SW480 (cell line): ENCODE data around the gene ADAM23.
A peak's percentile ranks its signal among the peaks of the same experiment; 100 is the strongest.
"Not testable (repeated sequence)": the region's sequence is repeated elsewhere in the genome, so short reads cannot be mapped to it uniquely, and the experiment has no call there.

Experiments used
- DNase-seq: peaks from one replicate; pipeline ENCODE4 v3.0.0-alpha.2; 2016; ENCODE audit warnings: low spot score

The ADAM23 gene, protein sequence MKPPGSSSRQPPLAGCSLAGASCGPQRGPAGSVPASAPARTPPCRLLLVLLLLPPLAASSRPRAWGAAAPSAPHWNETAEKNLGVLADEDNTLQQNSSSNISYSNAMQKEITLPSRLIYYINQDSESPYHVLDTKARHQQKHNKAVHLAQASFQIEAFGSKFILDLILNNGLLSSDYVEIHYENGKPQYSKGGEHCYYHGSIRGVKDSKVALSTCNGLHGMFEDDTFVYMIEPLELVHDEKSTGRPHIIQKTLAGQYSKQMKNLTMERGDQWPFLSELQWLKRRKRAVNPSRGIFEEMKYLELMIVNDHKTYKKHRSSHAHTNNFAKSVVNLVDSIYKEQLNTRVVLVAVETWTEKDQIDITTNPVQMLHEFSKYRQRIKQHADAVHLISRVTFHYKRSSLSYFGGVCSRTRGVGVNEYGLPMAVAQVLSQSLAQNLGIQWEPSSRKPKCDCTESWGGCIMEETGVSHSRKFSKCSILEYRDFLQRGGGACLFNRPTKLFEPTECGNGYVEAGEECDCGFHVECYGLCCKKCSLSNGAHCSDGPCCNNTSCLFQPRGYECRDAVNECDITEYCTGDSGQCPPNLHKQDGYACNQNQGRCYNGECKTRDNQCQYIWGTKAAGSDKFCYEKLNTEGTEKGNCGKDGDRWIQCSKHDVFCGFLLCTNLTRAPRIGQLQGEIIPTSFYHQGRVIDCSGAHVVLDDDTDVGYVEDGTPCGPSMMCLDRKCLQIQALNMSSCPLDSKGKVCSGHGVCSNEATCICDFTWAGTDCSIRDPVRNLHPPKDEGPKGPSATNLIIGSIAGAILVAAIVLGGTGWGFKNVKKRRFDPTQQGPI

DNA sequence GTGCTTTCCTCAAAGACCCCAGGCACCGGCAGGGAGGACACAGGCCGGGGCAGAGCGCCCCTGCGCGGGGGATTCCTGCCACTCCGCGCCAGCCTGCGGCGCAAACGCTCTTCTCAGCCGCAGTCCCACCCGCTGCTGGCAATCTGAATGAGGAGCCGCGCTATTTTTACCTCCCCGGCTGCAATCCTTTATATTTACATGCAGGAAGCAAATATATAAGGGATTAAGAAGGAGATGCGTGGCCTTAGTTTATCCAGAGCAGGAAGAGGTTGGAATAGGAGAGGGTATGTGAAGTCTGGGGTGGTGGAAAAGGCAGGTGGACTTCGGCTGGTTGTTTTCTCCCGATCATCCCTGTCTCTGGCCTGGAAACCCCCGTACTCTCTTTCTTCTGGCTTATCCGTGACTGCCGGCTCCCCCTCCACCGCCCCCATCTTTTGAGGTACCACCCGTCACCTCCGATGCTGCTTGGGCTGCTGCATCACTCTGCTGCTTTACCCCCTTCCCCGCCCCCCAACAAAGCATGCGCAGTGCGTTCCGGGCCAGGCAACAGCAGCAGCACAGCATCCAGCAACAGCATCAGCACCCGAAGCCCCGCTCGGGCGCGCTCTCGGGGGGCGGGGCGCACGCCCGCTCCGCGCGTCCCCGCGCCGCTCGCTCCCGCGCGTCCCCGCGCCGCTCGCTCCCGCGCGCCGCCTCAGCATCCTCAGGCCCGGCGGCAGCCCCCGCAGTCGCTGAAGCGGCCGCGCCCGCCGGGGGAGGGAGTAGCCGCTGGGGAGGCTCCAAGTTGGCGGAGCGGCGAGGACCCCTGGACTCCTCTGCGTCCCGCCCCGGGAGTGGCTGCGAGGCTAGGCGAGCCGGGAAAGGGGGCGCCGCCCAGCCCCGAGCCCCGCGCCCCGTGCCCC is at the start of gene ADAM23:
Gene ADAM23 (plus strand): TSS at position 700 of the 902 bp plus-strand sequence. CDS start 335 bp downstream, outside the sequence.
- peak; percentile 33 for DNase-seq

DNA sequence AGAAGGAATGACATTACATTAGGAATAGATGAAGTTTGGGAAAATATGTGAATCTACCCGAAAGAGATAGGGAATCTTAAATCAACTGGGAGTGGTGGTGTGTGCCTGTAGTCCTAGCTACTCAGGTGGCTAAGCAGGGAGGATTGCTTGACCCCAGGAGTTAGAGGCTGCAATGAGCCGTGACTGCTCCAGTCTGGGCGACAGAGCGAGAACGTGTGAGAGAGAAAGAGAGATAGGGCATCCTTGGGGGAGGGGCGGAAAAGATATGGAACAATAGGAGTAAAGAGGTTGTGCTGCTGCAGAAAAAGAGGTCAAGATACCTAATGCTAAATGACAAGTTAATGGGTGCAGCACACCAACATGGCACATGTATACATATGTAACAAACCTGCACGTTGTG is 47.1 kb upstream of the ADAM23 start:
- no peak for DNase-seq

DNA sequence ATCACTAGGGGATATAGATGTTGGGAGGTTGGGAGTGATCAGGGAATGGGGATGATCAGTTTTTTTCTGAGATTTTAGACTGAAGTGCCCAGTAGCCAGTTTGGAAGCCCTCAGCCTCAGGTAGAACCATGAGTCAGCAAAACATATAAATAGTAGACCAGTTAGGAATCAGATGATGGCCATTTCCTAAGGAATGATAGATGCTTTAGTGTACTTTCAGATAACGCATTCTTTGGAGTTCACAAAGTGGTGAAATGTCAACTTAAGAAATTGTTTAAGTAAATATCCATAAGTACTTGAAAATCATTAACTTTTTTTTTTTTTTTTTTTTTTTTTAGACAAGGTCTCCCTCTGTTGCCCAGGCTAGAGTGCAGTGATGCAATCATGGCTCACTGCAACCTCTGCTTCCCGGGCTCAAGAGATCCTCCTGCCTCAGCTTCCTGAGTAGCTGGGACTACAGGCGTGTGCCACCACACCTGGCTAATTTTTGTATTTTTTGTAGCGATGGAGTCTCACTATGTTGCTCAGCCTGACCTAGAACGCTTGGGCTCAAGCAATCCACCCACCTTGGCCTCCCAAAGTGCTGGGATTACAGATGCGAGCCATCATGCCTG is 40.3 kb upstream of the ADAM23 start:
- not testable (repeated sequence) for DNase-seq

DNA sequence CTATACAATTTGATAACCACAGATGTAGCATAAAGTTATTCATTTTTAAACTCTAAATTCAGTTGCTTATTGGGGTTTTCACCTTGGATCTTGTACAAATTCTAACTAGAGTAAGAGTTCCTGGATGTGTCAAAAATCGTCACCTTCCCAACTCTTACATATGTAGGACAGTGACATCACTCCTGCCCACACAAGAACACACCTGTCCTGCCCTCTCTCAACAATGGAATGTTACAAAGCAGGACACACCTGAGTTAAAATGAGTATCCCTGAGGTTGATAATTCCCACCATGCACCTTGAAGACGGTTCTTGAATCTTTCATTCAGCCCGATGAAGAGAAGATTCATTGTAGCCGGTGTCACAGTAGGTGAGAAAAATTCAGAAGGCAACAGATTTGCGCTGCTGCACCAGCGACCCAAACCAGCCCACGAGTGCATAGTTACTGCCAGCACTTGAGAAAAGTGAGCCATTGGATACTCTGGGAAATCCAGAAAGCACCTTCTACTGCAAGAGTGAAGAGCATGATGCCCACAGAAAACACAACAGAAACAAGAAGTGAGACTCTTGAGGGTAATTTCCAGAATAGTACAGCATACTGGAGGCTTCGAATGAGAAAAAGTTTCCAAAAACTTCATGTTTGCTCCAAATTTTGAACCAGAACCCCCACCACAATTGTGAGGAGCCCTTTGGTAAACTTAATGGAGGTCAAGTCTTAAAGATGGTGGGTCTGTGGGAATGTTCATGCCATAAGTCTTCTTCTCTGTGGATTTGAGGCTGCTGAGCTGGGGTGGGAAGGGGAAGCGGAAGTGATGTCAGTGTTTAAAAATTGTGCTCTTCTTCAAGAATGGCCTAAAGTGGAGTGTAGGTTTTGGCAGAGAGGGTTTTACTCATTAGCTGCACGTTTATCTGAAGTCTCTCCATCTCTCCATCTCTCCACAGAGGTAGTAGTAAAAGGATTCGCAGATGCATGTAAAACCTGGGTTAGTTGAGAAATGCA is 34.7 kb upstream of the ADAM23 start:
- DNase-seq: no peak

DNA sequence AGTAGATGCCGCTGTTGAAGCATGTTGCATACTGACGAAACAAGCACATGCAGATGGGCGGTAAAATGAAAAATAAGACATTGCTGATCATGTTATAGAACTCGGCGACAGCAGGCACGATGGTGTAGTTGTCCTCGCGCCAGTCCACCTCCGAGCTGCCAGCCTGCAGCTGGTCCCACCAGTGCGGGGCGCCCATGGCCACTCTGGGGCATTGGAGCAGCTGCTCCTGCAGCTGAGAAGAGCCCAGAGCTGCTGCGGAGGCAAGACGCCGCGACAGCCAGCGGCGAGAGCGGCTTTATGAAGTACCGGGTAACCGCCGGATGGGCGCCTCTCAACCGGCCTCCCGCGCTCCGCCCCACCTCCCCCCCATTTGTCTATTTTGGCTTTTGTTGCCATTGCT is 32.6 kb upstream of the ADAM23 start:
- no peak for DNase-seq

DNA sequence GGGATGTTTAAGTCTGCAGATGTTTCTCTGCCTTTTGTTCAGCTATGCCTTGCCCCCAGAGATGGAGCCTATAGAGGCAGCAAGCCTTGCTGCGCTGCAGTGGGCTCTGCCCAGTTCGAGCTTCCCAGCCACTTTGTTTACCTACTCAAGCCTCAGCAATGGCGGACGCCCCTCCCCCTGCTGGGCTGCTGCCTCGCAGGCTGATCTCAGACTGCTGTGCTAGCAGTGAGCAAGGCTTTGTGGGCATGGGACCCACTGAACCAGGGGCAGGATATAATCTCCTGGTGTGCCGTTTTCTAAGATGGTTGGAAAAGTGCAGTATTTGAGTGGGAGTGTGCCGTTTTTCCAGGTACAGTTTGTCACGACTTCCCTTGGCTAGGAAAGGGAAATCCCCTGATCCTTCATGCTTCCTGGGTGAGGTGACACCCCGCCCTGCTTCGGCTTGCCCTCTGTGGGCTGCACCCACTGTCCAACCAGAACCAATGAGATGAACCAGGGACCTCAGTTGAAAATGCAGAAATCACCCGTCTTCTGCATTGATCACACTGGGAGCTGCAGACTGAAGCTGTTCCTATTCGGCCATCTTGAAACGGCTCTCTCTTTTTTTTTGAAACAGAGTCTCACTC is 27.6 kb upstream of the ADAM23 start:
- DNase-seq: no peak

DNA sequence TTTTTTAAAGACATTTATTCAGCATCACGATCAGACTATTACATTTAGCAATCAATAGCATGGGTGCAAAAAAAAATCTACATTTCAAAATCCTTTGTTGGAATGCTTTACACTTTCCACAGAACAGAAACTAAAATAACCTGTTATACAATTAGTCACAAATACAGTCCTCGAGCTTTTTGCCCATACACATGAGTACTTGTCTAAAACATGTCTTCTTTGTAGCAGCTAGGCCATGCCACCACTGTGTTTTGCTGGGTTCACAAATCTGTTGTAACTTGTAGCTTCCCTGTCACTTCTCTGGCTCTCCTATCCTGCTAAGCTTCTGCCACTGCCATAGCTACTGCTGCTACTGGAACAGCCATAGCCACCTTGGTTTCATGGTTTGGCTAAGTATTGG is 24.4 kb upstream of the ADAM23 start:
- no peak for DNase-seq

DNA sequence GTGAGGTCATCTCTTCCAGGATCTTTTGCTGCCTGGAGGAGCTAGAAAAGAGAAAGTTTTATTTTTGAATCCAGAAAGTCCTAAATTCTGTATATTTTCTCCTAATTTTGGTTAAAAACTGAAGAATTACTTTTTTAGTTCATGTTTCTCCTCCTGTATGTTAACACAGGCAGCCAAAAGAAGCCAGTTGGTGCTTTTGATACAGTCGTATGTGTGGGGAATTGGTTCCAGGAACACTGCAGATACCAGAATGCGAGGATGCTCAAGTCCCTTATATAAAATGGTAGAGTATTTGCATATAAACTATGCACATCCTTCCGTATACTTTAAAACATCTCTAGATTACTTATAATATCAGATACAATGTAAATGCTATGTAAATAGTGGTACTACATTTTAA is 22.6 kb upstream of the ADAM23 start:
- no peak for DNase-seq

DNA sequence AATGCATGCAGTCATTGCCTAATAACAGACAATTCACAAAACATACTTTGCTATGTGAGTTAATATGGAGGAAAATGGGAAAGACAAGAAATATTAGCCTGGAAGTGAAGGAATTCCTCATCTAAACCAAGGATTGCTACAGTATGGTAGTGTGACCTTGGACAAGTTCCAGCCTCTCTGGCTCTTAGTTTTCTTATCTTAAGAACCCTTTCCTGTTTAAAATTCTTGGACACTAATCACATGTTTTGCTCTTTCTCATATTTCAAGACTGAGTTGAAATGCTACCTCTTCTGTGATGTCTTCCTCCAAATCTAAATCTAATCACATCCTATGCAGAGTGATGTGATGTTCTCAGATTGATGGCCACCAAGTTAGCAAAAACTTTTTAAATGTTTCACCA is 20.8 kb upstream of the ADAM23 start:
- DNase-seq: no peak

DNA sequence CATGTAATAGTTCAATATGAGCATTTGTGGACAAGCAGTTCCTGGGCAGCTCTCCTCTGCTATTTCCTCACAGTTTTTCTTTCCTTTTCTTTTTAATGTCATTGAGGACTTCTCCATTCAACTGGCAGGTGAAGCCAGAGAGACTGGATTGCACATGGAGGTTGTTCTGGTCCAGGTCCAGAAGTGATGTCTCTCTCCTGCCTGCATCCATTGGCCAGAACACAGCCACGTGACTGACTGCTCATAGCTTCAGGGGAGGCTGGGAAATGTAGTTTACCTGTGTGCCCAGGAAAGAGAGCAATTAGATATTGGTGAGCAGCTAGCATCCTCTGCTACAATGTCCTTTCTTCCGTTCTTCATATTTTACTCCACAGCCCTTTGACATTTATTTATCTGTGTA is 20.2 kb upstream of the ADAM23 start:
- no peak for DNase-seq

DNA sequence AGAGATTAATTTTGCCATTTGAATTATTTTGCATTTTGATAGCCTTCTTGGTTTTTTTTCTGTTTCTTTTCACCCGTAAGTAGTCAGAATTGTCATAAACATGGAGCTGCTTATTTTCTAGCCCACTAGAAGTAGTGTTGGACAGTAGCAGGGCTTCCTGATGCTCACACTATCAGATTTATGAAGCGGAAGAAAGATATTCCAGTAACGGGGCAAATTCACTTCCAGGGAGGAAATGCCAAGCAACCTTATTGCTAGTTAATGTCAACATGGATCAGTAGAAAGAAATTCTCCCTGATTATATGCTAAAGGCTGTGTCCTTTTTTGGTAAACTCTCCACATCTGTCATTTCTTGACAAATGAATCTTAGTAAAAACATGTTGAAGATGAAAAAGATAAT is 19.2 kb upstream of the ADAM23 start:
- no peak for DNase-seq

DNA sequence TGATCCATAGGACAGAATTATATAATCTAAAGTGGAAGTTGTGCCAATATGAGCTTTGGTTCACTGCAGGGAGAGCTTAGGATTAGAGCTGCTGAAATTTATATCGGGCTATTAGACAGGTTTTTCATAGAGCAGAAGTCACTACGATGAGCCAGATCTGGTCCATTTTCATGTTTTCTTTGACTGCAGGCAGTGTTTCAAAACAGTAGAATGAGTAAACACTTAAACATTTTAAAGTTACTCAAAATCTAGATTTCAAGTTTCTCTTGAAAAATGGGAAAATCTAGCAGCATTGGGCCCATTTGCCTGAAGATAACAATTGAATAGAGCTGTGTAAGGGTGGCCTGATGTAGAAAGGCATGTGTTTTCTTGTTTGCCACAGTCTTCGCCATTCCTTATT is 14.5 kb upstream of the ADAM23 start:
- no peak for DNase-seq

DNA sequence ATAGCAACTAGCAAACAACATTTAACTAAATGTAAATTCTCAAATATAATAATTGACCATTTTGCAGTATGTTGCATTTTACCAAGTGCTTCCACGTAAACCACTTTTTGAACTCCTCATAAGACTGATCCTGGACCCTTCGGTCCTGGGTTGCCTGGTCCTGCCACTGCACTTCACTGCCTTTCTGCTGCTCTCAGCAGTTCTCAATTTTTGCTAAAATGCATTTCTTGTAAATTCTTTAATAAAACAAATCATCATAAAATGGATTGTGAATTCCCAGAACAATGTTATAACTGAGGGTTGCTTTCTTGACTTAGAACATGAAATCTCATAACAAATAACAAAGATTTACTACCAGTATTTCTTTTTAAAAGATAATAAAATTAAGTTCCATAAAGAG is 12.9 kb upstream of the ADAM23 start:
- no peak for DNase-seq

DNA sequence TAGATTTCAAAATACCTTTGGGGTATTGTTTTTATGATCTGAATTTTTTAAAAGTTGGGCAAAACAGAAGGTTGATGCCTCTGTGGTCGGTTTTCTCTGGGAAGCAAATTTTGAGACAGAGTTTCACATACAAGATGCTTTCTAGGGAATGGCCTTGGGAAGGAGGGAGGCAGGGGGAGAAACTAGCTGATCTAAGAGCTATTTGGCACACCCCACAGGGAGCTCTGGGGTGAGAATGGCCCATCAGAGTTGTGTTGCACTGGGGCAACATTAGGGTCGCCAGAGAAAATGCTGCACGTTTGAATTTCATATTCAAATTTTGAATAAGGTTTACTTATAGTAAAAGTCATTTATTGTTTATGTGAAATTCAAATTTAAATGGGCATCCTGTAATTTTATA is 11.9 kb upstream of the ADAM23 start:
- no peak for DNase-seq

DNA sequence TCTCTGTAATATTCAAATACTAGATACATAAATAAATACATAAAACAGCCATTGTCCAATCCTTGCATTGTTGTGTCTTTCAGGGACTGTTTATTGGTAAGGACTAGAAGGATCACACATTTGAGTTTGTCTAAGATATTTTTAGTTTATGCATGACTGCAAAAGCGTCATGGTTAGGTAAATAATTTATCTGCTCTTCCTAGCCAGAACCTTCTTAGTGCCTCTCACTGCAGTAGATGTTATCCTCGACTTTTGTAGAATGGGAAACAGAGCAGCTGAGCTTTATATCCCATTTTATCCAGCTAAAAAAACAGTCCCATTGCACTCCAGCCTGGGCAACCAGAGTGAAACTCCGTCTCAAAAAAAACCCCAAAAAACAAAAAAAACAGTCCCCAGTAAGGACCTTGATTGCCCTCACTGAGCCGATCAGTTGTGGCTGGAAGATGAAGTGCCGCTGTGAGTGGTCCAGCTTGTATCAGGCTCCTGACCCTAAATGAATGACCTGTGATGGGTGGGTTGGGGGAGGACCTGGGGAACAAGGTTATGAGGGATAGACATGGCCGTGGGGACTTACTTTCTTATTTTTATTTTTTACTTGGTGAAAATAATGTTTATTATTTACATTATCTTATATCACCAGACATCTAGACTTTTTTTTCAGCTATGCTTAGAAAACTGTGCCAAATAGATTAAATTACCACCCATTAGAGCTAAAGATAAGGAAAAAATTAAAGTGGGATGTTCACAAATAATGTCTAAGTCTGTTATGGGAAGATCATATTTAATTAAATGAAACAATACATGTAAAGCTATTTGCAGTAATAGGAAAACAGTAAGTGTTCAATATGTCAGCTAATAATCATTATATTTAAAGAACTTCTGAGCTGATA is 10.9 kb upstream of the ADAM23 start:
- no peak for DNase-seq

DNA sequence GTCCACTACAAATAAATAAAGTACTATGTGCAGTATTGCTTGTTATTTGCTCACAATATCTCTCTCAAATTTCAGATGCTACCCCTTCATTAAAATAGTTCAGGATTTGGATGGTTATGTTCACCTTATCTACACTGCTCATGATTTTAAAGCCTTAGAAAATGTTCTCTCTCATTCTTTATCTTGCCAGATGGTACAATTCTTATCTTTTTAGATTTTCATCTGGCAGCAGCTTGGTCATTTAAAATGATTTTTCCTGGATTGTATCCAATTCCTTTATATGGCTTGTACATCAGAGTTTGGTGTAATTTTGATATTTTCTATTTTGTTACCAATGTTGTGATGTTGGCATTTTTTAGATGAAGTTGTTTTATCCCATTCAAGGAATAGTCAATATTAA is 10.1 kb upstream of the ADAM23 start:
- DNase-seq: no peak

DNA sequence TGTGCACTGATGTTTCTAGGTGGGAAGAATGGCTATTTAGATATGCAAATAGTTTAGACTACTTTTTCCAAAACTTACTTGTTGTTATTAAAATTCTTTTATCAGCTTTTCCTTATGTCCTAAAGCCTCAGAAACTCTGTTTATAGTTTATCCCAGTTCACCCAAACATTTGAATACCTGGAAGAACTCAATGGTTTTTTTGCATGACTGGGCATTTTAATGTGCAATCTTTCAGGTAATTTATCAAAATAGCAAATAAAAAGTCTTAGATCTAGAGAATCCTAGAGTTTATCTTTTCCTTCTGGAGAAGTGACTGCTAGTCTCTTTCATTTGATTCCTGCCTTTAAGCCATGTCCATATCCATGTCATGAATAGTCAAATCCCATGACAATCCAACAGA is 9.6 kb upstream of the ADAM23 start:
- no peak for DNase-seq

DNA sequence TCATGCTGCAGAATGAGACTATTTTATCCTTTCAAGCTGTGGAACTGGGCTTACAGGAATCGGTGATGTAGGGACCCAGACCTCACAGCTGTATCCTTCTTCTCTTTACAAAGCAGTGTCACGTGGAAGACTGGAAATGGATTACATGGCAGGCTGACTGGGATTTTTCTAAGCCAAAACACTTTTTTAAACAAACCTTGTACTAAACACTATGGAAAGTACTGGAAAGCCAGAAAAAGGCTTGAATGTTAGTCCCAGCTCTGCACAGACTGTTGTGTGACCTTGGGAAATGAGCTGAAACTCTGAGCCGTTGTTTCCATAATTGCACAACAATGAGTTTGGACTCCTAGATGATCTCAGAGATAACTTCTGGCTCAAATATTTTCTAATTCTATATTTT is 7.6 kb upstream of the ADAM23 start:
- no peak for DNase-seq

DNA sequence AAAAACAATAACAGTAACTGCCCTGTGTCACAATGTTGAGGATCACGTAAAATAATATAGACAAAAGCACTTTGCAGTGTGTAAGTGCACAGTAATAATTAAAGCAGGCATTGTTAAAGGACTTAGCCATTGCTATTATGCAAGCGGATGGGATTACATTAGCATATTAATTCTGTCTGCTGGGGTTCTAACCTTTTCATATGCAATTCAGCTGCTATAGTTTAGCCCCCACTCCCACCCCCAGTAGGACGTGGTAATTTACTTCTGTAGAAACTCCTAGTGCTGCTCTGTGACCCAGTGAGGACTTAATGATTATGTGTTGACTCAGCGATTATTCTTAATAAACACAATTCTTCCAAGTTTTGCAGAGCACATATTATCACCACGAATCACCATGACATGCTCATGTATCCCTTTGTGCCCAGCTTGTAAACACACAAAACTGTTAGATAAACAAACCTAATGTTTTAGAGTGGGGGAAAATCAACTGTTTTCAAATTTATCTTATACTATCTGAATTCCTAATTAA is 5.1 kb upstream of the ADAM23 start:
- DNase-seq: no peak
